DMS153 treated with DMSO at 0.1 percent for 48 hours (cell line): ENCODE measurements around the gene NPFFR1.

Experiments used
- DNase-seq: peaks from one replicate; lab custom pipeline; 2025; ENCODE audit not compliant: unreplicated experiment; lab: John Stamatoyannopoulos, UW

NPFFR1 gene, protein sequence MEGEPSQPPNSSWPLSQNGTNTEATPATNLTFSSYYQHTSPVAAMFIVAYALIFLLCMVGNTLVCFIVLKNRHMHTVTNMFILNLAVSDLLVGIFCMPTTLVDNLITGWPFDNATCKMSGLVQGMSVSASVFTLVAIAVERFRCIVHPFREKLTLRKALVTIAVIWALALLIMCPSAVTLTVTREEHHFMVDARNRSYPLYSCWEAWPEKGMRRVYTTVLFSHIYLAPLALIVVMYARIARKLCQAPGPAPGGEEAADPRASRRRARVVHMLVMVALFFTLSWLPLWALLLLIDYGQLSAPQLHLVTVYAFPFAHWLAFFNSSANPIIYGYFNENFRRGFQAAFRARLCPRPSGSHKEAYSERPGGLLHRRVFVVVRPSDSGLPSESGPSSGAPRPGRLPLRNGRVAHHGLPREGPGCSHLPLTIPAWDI

DNA sequence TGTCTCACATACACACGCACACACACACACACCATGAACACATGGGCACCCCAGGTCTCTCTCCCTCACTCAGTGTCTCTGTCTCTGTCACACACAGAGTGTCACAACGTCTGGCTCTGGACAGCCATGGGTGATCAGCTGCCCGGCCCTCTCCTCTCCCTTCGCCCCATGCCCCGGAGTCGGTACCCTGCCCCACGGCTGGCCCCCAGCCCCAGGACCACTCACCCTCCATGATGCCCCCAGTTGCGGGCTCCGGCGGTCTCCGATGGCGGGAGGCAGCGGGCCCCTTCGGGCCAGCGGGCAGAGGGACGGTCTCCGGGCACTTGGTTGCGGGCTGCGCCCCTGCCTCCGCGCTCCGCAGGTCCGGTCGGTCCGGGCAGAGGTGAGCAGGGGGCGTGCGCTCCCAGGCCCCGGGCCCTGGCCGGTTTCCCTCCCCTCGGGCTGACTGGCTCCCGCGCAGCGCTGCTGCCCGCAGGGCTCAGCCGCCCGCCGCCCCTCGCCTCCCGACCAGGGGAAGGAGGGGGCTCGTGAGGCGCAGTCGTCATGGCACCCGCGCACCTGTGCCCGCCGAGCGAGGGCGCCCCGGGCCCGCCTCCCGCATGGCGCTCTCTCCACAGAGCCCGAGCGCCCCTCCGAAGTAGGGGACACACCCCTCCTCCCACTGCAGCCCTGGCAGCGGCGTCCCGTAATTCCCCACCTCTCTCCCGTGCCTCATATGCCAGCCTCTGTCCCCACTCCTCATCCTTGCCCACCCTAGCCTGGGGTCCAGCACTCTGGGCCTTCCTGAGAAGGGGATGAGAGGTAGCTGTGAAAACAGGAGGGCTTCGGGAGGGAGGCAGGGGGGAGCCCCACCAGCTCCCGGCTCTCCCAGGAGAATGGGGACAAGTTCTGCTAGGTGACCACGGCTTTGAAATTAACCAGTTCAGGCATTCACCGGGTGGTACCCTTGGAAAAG lies at the start of gene NPFFR1:
NPFFR1 (minus strand) TSS at position 560 of the 955 bp plus-strand sequence; CDS start at position 232, 328 bp downstream.
- DNase-seq: no peak

DNA sequence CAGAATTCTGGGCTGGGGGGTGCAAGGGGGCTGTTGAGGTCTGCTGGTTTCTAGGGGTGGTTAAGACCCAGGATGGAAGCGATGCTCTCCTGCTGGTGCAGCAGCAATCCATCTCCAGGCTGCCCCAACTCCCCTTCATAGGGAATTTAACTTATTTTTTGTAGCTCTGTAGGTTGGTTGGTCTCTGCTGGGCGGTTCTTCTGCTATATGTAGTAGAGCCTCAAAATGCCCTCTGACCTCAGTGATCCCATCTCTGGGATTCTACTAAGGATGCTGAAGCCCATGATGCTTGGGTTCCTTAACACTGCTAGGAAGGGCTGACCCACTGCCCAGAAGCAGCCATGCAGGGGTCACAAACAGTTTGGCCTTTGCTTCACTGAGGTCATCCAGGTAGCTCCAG lies 49.5 kb upstream of the NPFFR1 start:
- DNase-seq: no peak

DNA sequence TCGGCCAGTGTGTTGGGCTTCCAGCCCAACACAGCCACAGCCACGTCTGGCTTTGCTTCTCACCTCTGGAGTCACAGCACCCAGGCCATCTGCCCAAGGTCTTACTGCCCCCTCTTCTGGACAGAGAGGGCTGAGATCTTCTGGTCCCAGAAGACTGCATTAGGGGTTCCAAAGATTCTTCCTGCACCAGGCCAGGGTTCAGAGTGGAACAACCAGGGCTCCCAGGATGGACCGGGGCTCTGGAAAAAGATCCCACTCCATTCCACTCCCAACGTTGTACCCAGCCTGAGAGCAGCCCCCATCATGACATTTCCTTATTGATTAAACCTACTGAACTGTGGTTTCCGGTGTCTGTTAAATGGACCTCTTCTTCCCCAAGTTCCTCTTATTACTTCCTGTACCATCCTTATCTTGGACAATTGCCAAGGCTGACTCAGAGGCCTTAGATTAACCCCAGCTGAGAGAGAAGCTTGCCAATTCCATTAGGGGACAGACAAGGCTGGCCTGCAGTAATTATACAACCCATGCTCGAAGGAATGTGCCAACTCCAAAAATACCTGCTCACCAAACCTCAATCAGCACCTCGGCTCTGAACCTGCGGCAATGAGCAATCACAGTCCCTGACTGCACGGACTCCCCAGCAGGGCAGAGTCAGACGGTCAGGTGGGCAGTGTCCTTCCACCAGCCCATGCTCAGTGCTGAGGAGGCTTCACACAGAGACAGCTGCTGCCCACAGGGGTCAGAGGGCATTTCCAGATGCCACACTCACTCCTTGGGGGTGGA lies 47.9 kb upstream of the NPFFR1 start:
- peak; percentile 68 for DNase-seq

DNA sequence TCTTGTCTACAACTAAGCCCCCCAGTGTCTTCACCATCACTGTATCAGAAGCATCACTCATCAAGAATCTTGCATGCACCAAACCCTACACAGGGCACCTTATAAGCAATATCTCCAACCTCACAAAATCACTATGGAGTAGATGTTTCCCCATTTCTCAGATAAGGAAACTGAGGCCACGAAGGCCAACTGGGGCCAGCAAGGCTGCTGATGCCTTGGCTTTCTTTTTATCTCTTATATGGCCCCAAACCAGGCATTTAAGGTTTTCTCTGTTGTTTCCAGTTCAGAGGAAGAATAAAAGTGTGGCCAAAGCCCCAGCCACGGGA lies 47.3 kb upstream of the NPFFR1 start:
- DNase-seq: no peak

DNA sequence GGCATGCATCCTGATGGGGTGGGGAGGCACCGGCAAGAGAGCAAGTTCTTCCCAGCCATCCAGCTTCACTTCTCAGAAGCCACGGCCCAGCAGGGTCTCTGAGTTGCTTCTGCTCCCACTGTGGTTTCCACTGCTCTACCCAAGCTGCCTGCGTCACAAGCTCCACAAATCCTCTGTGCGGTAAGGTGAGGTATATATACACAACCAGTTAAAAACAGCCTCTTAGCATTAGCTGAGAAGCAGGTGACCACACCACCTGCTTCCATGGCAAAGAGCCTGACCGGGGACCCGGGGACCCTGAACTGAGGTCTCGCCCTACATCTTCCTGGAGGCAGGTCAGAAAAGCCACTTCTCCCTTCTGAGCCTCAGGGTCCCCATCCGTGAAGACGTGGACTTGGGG lies 46.9 kb upstream of the NPFFR1 start:
- DNase-seq: no peak

DNA sequence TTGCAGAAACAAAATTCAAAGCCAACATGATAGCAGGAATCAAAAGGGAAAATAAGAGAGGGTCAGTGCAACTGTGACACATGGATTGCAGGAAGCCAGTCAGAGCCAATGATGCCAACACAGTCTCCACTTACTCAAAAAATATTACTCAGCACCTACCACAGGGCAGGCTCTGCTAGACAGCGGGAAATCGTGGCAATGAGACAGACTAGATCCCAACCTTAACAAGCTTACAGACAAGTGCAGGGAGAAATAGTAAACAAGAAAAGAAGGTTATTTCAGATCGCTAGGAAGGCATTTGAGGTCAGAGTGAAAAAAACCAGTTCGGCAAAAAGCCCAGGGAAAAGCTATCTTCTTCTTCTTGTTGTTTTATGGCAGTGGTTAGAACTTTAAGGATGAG lies 45.2 kb upstream of the NPFFR1 start:
- no peak for DNase-seq

DNA sequence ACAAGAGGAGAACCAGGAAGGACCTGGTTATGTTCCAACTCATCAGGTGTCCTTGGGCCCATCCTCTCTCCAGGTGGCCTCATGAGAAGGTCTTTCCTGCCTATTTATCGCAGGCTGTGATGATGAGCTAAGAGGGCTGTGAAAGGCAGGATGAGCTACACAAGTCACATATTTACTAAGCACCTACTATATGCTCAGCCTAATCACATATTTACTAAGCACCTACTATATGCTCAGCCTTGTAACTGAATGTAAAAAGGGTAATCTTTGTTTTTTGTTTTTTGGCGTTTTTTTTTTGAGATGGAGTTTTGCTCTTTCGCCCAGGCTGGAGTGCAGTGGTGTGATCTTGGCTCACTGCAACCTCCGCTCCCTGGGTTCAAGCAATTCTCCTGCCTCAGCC lies 44.2 kb upstream of the NPFFR1 start:
- DNase-seq: no peak

DNA sequence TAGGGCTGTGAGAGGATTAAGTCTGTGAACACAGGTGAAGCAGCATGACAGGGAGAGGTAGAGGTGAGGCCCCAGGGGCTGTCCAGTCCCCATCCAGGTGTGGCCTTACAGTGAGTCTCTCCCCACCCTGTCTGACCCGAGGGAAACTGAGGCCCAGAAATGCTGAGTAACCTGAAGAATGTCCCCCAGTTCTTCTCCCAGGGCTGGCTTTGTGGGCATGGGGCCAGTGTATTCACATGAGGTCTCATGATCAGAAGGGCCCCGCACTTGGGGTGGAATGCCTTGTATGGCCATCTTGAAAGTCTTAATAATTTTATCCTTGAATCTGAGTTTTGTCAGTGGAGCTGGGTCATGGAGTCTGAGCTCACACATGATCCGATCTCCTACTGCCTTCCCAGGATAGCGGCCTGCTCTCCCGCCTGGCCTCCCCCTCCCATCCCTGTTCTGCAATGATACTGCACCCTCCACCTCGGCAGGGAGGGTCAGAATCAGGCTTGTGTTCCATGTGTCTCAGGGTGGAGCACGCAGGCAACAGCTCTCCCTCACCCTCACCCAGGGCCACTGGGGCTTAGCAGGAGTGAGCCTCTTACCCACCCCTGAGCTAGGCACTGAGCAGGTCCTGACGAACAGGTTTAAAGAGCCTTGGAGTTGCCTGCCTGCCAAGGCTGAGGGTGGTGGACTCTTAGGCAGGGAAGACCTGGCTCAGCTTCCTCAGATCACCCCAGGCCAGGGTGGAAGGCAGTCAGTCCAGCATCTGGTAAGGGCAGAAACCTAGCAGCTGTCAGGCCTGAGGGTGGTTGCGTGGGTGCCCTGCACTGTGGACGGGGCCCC lies 41.4 kb upstream of the NPFFR1 start:
- no peak for DNase-seq

DNA sequence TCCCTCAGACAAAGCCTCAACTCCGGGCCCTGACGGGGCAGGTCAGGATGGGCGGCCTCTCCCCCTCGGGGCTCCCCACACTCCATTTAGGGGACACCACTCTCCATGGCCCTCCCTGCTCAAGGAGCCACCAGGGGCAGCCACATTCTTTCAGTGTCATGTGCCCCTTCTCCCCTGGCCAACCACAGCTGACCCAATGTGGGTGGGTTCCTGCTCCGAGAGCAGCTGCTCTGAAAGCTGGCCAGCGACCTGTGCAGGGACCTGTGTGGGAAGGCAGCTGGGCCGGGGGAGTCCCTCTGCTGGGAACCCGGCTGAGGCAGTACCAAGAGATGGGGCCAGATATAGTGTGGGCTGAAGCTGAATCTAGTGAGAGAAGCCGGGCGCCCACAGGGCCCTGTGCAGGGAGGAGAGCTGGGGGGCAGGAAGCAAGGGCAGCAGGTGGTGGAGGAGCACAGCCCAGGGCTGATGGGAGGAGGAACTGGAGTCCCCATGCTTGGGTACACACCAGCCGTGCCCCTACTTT lies 40.6 kb upstream of the NPFFR1 start:
- no peak for DNase-seq

DNA sequence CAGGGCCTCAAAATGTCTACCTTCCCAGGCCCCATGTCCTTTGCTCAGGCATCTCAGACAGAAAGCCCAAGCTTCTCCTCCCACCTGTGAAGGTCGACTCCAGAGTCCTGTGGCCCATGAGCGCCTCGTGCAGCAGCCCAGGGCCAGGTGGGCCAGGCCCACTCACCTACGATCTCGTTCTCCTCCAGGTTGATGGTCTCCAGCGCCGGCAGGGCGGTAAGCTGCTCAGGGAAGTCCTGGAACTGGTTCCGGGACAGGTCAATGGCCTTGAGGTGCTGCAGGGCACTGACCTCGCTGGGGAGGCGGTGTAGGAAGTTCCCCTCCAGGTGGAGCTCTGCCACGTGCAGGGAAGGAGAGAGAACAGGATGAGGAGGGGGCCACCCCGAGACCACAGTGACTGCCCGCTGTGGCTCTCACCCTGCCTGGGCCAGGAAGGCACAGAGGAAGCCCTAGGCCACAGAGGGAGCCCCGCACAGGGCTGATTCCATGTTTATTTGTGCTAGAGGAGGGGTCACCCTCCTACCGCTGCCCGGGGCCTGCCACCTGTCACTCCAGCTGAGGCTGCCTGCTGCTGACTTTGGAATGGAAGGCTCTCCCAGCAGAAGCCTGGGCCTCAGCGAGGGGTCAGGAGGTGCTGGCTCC lies 40.0 kb upstream of the NPFFR1 start:
- DNase-seq: no peak

DNA sequence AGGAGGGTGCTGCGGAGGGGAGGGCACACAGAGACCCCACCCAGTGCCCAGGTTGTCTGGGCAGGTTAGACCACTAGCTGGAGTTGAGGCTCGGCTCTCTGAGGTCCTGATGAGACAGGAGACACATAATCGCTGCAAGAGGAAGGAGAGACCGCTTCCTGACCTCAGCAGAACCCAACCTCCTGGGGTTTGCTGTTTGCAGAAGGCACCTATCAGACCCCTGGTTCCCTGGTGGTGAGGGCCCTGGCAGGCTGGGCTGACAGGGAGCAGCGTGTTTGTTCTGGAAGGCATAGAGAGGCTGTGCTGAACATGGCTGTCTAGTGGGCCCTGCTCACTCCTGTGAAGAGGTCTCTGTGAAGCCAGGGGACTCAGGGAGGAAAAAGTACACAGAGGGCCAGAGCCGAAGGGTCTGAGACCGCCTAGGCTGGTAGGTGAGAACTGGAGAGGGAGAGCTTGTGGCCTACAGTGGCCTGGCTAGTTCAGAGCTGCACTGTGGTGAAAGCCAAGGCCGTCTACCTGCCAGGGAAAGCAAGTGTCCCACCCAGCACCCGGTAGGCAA lies 39.4 kb upstream of the NPFFR1 start:
- no peak for DNase-seq

DNA sequence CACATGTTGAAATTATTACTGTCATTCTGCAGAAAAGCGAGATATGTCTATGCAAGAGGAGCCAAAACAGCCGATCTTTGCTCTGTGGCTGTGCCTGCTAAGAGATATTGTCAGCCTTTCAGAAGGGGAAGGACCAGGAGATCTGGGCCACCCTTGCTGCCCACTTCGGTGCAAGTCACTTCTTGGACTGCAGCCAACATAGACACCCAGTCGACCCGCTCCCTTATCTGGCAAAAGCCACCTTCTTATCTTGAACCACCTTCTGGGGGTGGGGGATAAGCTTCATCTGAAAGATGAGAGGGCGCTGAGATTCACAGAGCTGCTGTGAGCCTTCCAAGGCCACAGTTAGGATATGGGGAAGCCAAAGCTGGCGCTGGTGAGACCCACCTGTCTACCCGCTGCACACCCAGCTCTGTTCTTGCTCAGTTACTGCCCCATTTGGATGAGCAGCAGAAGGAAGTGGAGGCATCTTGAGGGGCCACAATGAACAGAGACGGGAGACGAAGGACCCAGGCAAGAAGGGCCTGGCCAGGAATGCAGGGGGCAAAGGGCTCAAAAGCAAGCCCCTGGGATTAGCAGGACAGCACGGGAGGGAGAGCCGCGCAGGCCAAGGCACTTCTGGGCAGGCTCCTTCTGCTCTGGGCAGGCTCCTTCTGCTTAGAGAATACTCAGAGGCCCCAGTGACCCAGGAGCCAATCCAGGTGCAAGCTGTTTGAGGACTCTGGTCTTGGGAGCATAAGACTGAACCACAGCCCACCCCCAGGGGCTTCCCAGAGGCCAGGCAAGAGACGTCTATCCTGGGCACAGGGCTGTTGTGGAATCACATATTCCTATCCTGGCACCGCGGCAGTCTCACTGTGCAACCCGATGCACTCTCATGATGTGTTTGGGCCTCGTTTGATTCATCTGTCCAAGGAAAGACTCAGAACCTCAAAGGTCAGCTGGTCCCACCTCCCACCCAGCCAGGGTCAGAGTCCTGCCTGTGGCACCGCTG lies 38.4 kb upstream of the NPFFR1 start:
- DNase-seq: no peak

DNA sequence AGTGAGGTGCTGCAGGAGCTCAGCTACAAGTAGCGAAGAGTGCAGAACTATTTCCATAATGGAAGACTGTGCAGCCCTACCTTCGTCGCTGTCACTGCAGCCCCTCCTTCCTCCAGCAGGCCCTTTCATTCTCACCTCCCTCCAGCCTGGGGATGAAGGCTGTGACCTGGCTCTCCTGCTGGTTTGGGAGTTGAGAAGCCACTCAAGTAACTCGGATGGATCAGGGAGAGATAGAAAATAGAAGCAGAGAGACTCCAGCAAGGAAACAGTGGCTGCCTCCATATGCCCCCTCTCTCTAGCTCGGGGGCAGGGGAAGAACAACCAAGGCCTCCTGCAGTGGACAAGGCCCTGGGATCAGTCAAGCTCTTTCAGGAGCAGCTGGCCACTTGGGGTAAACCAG lies 37.4 kb upstream of the NPFFR1 start:
- no peak for DNase-seq

DNA sequence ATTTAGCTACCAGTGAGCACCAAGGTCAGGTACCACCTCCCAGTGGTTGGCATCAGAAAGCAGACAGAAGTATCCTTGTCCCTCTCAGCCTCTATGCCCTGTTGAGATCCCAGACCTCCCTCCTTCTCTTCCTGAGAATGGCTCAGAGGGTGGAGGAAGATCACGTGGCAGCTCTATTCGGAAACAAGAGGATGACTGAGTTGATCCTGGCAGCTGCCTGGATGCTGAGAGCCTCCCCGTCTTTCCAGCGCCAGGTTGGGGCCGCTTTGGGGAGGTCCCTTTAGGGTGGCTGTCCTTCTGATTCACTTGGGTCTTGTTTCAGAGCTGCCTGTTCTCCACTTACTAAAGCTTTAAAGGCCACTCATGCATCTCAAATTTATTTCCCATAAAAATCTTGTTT lies 36.9 kb upstream of the NPFFR1 start:
- DNase-seq: no peak

DNA sequence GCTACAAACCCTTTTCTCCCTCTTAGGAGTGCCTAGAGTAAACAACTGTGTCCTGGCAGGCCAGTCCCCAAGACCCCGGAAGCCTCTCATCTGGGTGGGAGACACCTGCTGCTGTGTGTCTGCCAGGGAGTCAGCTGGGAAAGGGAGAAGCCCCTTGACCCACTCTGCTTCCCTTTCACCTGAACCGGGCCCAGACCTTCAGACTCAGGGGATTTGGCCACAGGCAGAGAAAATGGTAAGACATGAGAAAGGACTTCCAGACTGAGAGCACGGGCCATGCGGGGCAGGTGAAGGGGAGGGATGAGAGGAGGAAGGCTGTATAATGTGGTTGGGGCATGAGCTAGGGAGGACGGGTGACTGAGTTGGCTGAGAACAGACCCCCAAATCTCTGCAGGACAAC lies 36.0 kb upstream of the NPFFR1 start:
- no peak for DNase-seq

DNA sequence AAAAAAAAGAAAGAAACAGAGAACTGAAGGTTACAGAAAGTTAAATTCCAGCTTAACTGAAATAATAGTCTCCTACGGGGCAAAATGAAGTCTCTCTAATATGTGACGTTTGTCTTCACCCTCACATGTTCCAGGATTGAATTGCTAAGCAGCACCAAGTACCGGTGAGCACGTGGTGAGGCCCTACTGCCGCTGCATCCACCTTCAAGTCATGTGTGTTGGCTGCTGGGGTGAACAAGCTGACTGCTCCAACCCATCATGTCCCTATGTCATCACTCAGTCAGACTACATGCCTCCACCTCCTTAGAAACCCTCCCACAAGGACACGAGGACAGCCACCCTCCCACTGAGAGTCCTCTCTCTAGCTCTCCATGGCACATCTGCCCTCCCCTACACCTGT lies 35.4 kb upstream of the NPFFR1 start:
- DNase-seq: no peak

DNA sequence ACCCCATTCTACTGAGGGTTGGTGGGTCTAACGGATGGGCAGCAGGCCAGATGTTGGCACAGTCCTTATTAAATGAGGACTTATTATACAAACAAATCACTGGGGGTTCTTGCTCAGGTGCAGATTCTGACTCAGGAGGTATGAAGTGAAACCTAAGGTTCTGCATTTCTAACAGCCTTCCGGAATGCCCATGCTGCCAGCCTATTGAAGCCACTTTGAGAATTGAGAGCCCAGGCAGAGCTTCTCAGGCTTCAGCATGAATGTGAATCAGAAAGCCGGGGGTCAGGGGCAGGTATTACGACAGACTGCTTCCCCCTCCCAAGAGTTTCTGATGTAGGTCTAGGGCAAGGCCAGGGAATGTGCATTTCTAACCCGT lies 34.1 kb upstream of the NPFFR1 start:
- no peak for DNase-seq

DNA sequence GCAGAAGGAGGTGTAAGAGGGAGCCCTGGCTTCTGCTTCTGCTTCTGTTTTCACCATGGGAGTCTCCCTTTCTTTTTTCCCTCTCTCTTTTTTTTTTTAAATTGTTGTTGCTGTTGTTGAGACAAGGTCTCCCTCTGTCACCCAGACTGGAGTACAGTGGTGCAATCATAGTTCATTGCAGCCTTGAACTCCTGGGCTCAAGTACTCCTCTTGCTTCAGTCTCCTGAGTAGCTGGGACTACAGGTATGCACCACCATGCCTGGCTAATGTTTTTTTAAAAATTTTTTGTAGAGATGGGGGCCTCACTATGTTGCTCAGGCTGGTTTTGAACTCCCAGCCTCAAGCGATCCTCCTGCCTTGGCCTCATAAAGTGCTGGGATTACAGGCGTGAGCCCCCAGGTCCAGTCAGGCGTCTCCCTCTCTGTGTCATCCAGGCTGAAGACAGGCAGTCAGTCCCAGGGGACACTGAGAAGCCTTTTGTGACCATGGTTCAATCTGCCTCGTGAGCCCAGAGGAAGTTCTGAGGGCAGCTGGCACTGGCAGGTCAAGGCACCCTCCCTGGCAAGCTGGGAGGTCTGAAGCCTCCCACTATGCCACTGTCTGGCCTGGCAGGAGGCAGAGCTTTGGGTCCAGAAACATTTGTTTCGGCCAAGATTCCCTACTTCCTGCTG lies 33.6 kb upstream of the NPFFR1 start:
- no peak for DNase-seq
